Neutrophil (primary cell): ENCODE results near the gene PRAF2.

Source experiments
- H3K27ac ChIP-seq: fragments of 200-600 bp; sonication (generic); 2 replicates; pipeline ENCODE4 v1.5.1; 2016; ENCODE audit warnings: mild to moderate bottlenecking, moderate library complexity
- H3K27me3 ChIP-seq: fragments of 200-600 bp; sonication (generic); 2 replicates; pipeline ENCODE4 v1.6.0; 2016; ENCODE audit warnings: mild to moderate bottlenecking
- H3K36me3 ChIP-seq: fragments of 200-600 bp; sonication (generic); 2 replicates; pipeline ENCODE4 v1.5.1; 2017
- H3K4me1 ChIP-seq, 2 experiments: fragments of 200-600 bp in 1 of 2; sonication (generic) in 1 of 2; 1 replicate in 1 of 2; 2 replicates in 1 of 2; pipeline versions ENCODE4 v1.5.1 to v1.6.1; 2013 to 2016; ENCODE audit warnings: low read depth in 1 of 2, low read length in 1 of 2, mild to moderate bottlenecking in 1 of 2, moderate library complexity in 1 of 2; ENCODE audit not compliant: control insufficient read depth in 1 of 2, insufficient read depth in 1 of 2
- H3K4me3 ChIP-seq, 2 experiments: fragments of 200-600 bp in 1 of 2; sonication (generic) in 1 of 2; 1 replicate in 1 of 2; 2 replicates in 1 of 2; pipeline ENCODE4 v1.5.1; 2013 to 2016; ENCODE audit warnings: low read depth in 1 of 2, low read length in 1 of 2, mild to moderate bottlenecking in 1 of 2, moderate library complexity in 1 of 2
- H3K9me3 ChIP-seq: fragments of 200-600 bp; sonication (generic); 2 replicates; pipeline ENCODE4 v1.5.1; 2016
- TF ChIP-seq, protein P1 (sequence below): fragments of 200-600 bp; sonication (generic); IDR thresholded peaks from 2 replicates; pipeline ENCODE4 v1.5.1; 2016; ENCODE audit warnings: antibody characterized with exemption

The PRAF2 gene

DNA sequence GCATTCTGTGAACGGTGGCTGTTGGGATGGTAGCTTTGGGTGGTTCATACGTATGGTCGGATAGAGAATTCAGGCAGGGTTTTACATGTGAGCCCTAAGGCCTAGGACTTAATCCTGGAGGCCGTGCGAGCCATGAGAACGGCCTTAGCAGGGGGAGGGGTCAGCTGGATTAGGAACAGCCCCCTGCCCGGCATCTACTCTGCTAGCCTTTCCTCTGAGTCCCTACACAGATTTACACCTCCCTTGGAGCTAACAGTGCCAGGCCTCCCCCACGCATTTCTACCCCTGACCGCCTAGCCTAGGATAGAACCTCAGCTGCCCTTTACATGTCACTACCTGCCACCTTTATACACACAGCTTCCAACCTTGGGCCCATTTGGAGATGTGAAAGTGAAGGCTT, 7.1 kb downstream of the PRAF2 start:
- TF ChIP-seq, protein P1, sequence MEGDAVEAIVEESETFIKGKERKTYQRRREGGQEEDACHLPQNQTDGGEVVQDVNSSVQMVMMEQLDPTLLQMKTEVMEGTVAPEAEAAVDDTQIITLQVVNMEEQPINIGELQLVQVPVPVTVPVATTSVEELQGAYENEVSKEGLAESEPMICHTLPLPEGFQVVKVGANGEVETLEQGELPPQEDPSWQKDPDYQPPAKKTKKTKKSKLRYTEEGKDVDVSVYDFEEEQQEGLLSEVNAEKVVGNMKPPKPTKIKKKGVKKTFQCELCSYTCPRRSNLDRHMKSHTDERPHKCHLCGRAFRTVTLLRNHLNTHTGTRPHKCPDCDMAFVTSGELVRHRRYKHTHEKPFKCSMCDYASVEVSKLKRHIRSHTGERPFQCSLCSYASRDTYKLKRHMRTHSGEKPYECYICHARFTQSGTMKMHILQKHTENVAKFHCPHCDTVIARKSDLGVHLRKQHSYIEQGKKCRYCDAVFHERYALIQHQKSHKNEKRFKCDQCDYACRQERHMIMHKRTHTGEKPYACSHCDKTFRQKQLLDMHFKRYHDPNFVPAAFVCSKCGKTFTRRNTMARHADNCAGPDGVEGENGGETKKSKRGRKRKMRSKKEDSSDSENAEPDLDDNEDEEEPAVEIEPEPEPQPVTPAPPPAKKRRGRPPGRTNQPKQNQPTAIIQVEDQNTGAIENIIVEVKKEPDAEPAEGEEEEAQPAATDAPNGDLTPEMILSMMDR: no peak

DNA sequence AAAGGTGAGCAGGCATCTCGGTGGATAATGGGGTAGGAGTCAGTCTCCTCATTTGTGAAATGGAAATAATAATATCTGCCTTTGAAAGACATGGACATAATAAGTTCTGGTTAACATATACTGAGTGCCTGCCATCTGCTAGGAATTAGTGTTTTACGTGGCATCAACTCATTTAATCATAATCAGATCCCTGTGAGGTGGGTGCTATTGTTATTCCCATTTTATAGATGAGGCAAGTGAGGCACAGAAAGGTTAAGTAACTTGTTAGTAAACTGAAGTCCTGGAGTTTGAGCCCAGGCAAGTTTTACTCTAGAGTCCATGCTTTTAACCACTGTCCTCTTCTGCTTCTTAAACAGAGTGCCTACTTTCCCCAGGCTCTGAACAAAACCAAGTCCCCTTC, 7.5 kb downstream of the PRAF2 start:
- TF ChIP-seq, protein P1: no peak
- Histone ChIP-seq H3K4me3 (no peak overlapping the region), H3K4me1 (no peaks in the 10 kb centered on the region), H3K27ac (no peak overlapping the region), H3K36me3 (no peaks in the 10 kb centered on the region), H3K27me3 (no peaks in the 10 kb centered on the region), H3K9me3 (no peaks in the 10 kb centered on the region)

More for the DNA sequence above, 7.1 kb downstream of the PRAF2 start:
- Histone ChIP-seq H3K27ac (no peak overlapping the region), H3K27me3 (no peaks in the 10 kb centered on the region), H3K4me3 (no peak overlapping the region), H3K36me3 (no peaks in the 10 kb centered on the region), H3K9me3 (no peaks in the 10 kb centered on the region), H3K4me1 (no peaks in the 10 kb centered on the region)

DNA sequence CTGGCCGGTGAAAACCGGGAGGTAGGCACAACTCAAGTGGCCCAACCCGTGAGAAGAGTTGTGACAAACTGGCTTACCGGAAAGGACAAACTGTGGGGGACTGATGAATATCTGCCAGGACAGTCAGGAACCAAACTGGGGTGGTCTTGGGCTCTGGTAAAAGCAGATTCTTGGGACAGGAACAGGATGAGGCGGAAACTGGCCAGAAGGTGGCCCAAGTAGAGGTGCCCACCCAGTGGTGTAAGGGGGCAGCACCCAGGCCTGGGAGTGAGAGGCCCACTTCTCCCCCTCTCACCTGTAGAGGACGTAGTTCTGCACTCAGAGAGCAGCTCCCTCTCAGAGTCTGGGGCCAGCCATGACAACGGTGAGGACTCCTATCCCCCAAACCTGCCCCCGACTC, 9.1 kb downstream of the PRAF2 start:
- H3K9me3 ChIP-seq: no peaks in the 10 kb centered on the region
- H3K4me1 ChIP-seq: no peaks in the 10 kb centered on the region
- no peak overlapping the region for H3K27ac ChIP-seq
- H3K36me3 ChIP-seq: no peaks in the 10 kb centered on the region
- H3K4me3 ChIP-seq: no peak overlapping the region
- no peaks in the 10 kb centered on the region for H3K27me3 ChIP-seq
- TF ChIP-seq, protein P1: no peak

DNA sequence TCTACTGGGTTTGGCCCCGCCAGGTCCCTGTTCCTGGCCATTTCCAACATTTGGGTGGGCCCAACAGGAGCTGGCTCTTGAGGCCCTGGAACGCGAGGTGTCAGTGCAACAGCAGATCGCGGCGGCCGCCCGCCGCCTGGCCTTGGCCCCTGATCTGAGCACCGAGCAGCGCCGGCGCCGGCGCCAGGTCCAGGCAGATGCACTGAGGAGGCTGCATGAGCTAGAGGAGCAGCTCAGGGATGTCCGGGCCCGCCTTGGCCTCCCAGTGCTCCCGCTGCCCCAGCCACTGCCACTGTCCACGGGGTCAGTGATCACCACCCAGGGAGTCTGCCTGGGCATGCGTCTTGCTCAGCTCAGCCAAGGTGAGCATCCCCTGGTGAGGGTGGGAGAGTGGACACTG, 9.5 kb downstream of the PRAF2 start:
- TF ChIP-seq, protein P1: no peak
- Histone ChIP-seq H3K9me3 (no peaks in the 10 kb centered on the region), H3K36me3 (no peaks in the 10 kb centered on the region), H3K27me3 (no peaks in the 10 kb centered on the region), H3K27ac (no peak overlapping the region), H3K4me3 (no peak overlapping the region), H3K4me1 (no peaks in the 10 kb centered on the region)

DNA sequence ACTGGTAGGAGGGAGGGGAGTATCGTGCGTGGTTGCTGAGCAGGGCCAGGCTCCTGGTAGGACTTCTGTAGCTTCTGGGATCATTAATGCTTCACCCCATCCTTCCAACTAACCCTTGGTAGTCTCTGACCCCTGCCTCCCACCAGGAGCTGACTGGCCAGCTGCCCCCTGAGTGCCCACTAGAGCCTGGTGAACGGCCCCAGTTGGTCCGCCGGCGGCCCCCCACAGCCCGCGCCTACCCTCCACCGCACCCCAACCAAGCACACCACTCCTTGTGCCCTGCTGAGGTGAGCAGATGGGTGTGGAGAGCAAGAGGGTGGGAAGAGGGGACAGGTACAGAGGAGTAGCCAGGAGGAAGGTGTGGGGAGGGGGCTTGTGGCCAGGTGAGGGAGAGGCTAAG, 10.1 kb downstream of the PRAF2 start:
- no peaks in the 10 kb centered on the region for H3K36me3 ChIP-seq
- H3K4me1 ChIP-seq: no peaks in the 10 kb centered on the region
- H3K27me3 ChIP-seq: no peaks in the 10 kb centered on the region
- TF ChIP-seq, protein P1: no peak
- H3K9me3 ChIP-seq: no peaks in the 10 kb centered on the region
- H3K27ac ChIP-seq: no peak overlapping the region
- H3K4me3 ChIP-seq: no peak overlapping the region

DNA sequence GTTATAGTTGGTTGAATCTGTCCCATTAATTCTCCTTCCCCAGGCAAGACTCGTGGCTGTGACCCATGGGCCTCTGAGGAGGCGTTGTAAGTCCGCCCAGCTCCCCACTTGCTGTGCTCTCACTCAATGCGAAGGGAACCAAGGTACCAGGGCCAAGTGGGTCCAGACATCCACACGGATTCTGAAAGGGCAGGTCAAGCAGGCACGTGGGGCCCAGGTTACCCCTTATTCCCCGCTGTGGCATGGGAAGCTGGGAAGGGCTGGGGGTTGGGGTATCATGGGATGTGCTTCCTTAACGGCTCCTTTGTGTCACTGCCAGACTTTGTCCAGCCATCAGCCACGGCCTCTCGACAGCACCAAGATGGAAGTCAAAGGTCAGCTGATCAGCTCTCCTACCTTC, 11.9 kb downstream of the PRAF2 start:
- no peaks in the 10 kb centered on the region for H3K36me3 ChIP-seq
- no peaks in the 10 kb centered on the region for H3K27me3 ChIP-seq
- TF ChIP-seq, protein P1: no peak
- no peaks in the 10 kb centered on the region for H3K9me3 ChIP-seq
- no peak overlapping the region for H3K27ac ChIP-seq
- no peak overlapping the region for H3K4me3 ChIP-seq
- H3K4me1 ChIP-seq: no peaks in the 10 kb centered on the region
